Mesenchymal stem cell (in vitro differentiated cells and primary cell): ENCODE data around the gene NABP1.
"Not testable (repeated sequence)": the region's sequence is repeated elsewhere in the genome, so short reads cannot be mapped to it uniquely, and the experiment has no call there.

ENCODE experiments used
- DNase-seq: peaks from one replicate; pipeline ENCODE4 v3.0.0-alpha.2; 2013
- H2AFZ ChIP-seq: one replicate; pipeline ENCODE4 v1.6.1; 2013; ENCODE audit warnings: low read depth, mild to moderate bottlenecking, control low read depth, inconsistent platforms, low read length, moderate library complexity
- H2AK5ac ChIP-seq: 2 replicates; pipeline ENCODE4 v1.6.1; 2013; ENCODE audit warnings: low read length, moderate library complexity, mild to moderate bottlenecking, inconsistent platforms; ENCODE audit not compliant: severe bottlenecking
- H2BK120ac ChIP-seq: one replicate; pipeline ENCODE4 v1.6.1; 2013; ENCODE audit warnings: low read depth, mild to moderate bottlenecking, inconsistent platforms, low read length, moderate library complexity
- H2BK12ac ChIP-seq, 2 experiments: one replicate each; pipeline ENCODE4 v1.6.1; 2013; ENCODE audit warnings: inconsistent platforms in 2 of 2, low read length in 2 of 2, mild to moderate bottlenecking in 2 of 2, moderate library complexity in 2 of 2, control low read depth in 1 of 2
- H2BK15ac ChIP-seq: one replicate; pipeline ENCODE4 v1.6.1; 2013; ENCODE audit warnings: mild to moderate bottlenecking, low read depth, inconsistent platforms; ENCODE audit not compliant: poor library complexity, severe bottlenecking
- H2BK5ac ChIP-seq: 2 replicates; pipeline ENCODE4 v1.6.1; 2013; ENCODE audit warnings: low read depth, mild to moderate bottlenecking, low read length, control low read depth, inconsistent platforms; ENCODE audit not compliant: poor library complexity, severe bottlenecking
- H3K14ac ChIP-seq, 2 experiments: one replicate each; pipeline ENCODE4 v1.6.1; 2013; ENCODE audit warnings: inconsistent platforms in 2 of 2, low read length in 2 of 2, control low read depth in 1 of 2, mild to moderate bottlenecking in 1 of 2, moderate library complexity in 1 of 2
- H3K18ac ChIP-seq, 2 experiments: one replicate each; pipeline ENCODE4 v1.6.1; 2013; ENCODE audit warnings: inconsistent platforms in 2 of 2, low read length in 2 of 2, control low read depth in 1 of 2, low read depth in 1 of 2, mild to moderate bottlenecking in 1 of 2
- H3K23ac ChIP-seq, 2 experiments: one replicate each; pipeline ENCODE4 v1.6.1; 2013; ENCODE audit warnings: inconsistent platforms in 2 of 2, low read length in 2 of 2, mild to moderate bottlenecking in 2 of 2, moderate library complexity in 2 of 2, control low read depth in 1 of 2
- H3K27ac ChIP-seq: 2 replicates; pipeline ENCODE4 v1.5.1; 2013; ENCODE audit warnings: mild to moderate bottlenecking, moderate library complexity, low read length, control low read depth, inconsistent platforms; ENCODE audit not compliant: poor library complexity, severe bottlenecking
- H3K27me3 ChIP-seq, 2 experiments: 2 replicates each; pipeline versions ENCODE4 v1.6.1 to v1.7.0; 2013; ENCODE audit warnings: low read length in 2 of 2, mild to moderate bottlenecking in 2 of 2, moderate library complexity in 2 of 2, control low read depth in 1 of 2, inconsistent platforms in 1 of 2; ENCODE audit not compliant: control insufficient read depth in 1 of 2, insufficient read depth in 1 of 2
- H3K36me3 ChIP-seq, 2 experiments: 2 replicates each; pipeline versions ENCODE4 v1.6.1 to v1.7.0; 2013; ENCODE audit warnings: low read length in 2 of 2, control low read depth in 1 of 2, inconsistent platforms in 1 of 2, low read depth in 1 of 2, mild to moderate bottlenecking in 1 of 2; ENCODE audit not compliant: insufficient read depth in 2 of 2, control insufficient read depth in 1 of 2
- H3K4ac ChIP-seq, 2 experiments: one replicate each; pipeline ENCODE4 v1.6.1; 2013; ENCODE audit warnings: inconsistent platforms in 2 of 2, low read length in 2 of 2, mild to moderate bottlenecking in 2 of 2, moderate library complexity in 2 of 2, control low read depth in 1 of 2, low read depth in 1 of 2
- H3K4me1 ChIP-seq: 2 replicates; pipeline ENCODE4 v1.6.1; 2013; ENCODE audit warnings: low read depth, low read length, control low read depth; ENCODE audit not compliant: control insufficient read depth, insufficient read depth
- H3K4me2 ChIP-seq: 2 replicates; pipeline ENCODE4 v1.6.1; 2013; ENCODE audit warnings: low read length, mild to moderate bottlenecking, inconsistent platforms; ENCODE audit not compliant: poor library complexity, severe bottlenecking
- H3K4me3 ChIP-seq, 2 experiments: 2 replicates each; pipeline versions ENCODE4 v1.5.1 to v1.7.0; 2013; ENCODE audit warnings: low read length in 2 of 2, mild to moderate bottlenecking in 2 of 2, control low read depth in 1 of 2, low read depth in 1 of 2; ENCODE audit not compliant: insufficient read depth in 1 of 2
- H3K79me1 ChIP-seq: replicated peaks from 2 replicates; pipeline ENCODE4 v1.6.1; 2013; ENCODE audit warnings: mild to moderate bottlenecking, control low read depth, low read length, inconsistent platforms; ENCODE audit not compliant: poor library complexity, severe bottlenecking
- H3K9ac ChIP-seq: 2 replicates; pipeline ENCODE4 v1.7.0; 2013; ENCODE audit warnings: mild to moderate bottlenecking, low read length, moderate library complexity
- H3K9me3 ChIP-seq: 2 replicates; pipeline ENCODE4 v1.7.0; 2013; ENCODE audit warnings: mild to moderate bottlenecking, low read length; ENCODE audit not compliant: control insufficient read depth
- H4K8ac ChIP-seq: one replicate; pipeline ENCODE4 v1.6.1; 2013; ENCODE audit warnings: inconsistent platforms, mild to moderate bottlenecking, low read length, moderate library complexity
- H4K91ac ChIP-seq: one replicate; pipeline ENCODE4 v1.6.1; 2013; ENCODE audit warnings: mild to moderate bottlenecking, low read length, inconsistent platforms
- WGBS: methylation state at CpG from one replicate; pipeline ENCODE4 v1.1.7; 2013; ENCODE audit warnings: mixed read lengths; 5-methylcytosine and 5-hydroxymethylcytosine counted together

Gene NABP1

DNA sequence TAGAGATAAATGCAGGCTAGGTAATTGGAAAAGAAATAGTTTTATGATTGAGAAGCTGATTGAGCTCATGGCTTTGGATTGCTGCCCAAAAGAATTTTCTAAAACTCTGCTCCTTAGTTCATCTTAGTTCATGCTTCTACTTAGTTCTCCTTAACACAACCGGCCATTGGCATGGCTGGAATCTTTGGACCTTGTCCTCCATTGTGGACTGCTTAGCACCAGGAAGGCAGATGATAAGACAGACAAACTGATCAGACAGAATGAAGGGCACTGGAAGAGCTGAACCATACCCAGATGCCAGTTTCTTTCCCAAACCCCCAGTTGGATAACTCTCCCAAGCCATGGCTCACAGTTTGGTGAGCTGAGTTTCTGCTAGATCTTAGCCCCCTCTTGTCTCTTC lies 36.3 kb upstream of the NABP1 start:
- Histone ChIP-seq H3K9ac (no peak overlapping the region), H3K4me3 (no peak overlapping the region), H2BK5ac (no peak overlapping the region), H4K91ac (no peak overlapping the region), H3K36me3 (no peaks in the 10 kb centered on the region), H2AFZ (no peak overlapping the region), H3K79me1 (no peaks in the 10 kb centered on the region), H2AK5ac (no peak overlapping the region), H4K8ac (no peak overlapping the region), H2BK120ac (no peak overlapping the region), H3K14ac (no peak overlapping the region), H2BK15ac (no peak overlapping the region), H3K4ac (no peak overlapping the region), H3K18ac (no peak overlapping the region), H3K4me1 (peaks cover 2% of the 10 kb centered on the region), H3K4me2 (no peak overlapping the region), H3K9me3 (peaks cover under 1% of the 10 kb centered on the region), H3K23ac (no peak overlapping the region), H3K27ac (no peak overlapping the region), H2BK12ac (no peak overlapping the region), H3K27me3 (no peaks in the 10 kb centered on the region)
- 98% methylated on average over 1 of the region's 1 CpG for WGBS
- no peak for DNase-seq

DNA sequence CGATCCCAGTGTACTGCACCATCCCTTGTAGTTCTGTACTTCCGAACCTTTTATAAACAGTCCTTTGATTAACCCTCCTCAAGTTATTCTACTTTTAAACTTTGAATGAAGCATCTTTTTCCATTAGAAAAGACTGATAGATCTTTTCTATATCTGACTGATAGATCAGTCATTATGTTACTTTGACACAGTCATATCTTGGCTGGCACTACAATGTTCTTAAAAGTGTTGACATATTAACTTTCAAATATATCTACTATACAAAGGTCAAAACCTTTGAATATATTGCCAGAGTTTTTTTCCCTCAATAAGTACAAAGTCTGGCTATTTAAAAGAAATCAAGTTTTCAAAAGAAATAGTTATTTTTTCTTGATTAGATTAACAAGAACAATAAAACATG lies 35.4 kb upstream of the NABP1 start:
- H3K4me1 ChIP-seq = no peaks in the 10 kb centered on the region
- no peak overlapping the region for H3K27ac ChIP-seq
- H3K23ac ChIP-seq = no peak overlapping the region
- no peak overlapping the region for H3K14ac ChIP-seq
- no peak overlapping the region for H4K8ac ChIP-seq
- no peaks in the 10 kb centered on the region for H3K36me3 ChIP-seq
- no peak overlapping the region for H2BK15ac ChIP-seq
- no peak overlapping the region for H2BK5ac ChIP-seq
- no peak overlapping the region for H3K9ac ChIP-seq
- no peak overlapping the region for H2AK5ac ChIP-seq
- H4K91ac ChIP-seq = no peak overlapping the region
- H3K9me3 ChIP-seq = peaks cover 3% of the 10 kb centered on the region
- H3K27me3 ChIP-seq = no peaks in the 10 kb centered on the region
- H2BK120ac ChIP-seq = no peak overlapping the region
- H3K4ac ChIP-seq = no peak overlapping the region
- H3K4me3 ChIP-seq = no peak overlapping the region
- no peak overlapping the region for H3K18ac ChIP-seq
- no peaks in the 10 kb centered on the region for H3K79me1 ChIP-seq
- WGBS = 100% methylated on average over 1 of the region's 2 CpGs
- no peak for DNase-seq
- no peak overlapping the region for H2AFZ ChIP-seq
- H3K4me2 ChIP-seq = no peak overlapping the region
- no peak overlapping the region for H2BK12ac ChIP-seq

DNA sequence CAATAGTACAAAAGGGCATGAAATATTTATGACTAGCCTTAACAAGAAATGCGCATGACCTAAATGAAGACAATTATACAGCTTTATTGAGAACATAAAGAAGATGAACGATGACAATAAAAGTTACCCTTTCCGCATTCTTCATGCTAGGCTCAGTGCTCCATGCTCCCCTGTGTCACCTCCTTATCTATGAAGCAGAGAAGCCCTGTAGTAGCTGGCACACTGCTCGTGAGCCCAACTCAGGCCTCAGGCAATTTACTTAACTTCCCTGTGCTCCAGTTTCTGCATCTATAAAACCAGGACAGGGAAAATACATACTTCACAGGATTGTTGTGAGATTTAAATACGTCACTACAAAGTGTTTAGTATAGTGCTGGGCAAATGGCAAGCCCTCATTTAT lies 34.5 kb upstream of the NABP1 start:
- Histone ChIP-seq H3K79me1 (no peaks in the 10 kb centered on the region), H4K91ac (no peak overlapping the region), H3K4me3 (no peak overlapping the region), H2AFZ (no peak overlapping the region), H2BK12ac (no peak overlapping the region), H3K14ac (no peak overlapping the region), H3K4me2 (no peak overlapping the region), H3K9me3 (peaks cover 3% of the 10 kb centered on the region), H2BK5ac (no peak overlapping the region), H3K9ac (no peak overlapping the region), H3K4me1 (no peaks in the 10 kb centered on the region), H3K27me3 (no peaks in the 10 kb centered on the region), H2BK15ac (no peak overlapping the region), H2BK120ac (no peak overlapping the region), H3K18ac (no peak overlapping the region), H3K4ac (no peak overlapping the region), H2AK5ac (no peak overlapping the region), H3K23ac (no peak overlapping the region), H3K27ac (no peak overlapping the region), H3K36me3 (no peaks in the 10 kb centered on the region), H4K8ac (peak overlapping the region; percentile 13)
- WGBS = 79% methylated on average over 4 of the region's 5 CpGs
- no peak for DNase-seq

- not testable (repeated sequence) for H2BK5ac ChIP-seq, H3K23ac ChIP-seq, H3K14ac ChIP-seq, H4K91ac ChIP-seq, H4K8ac ChIP-seq, H3K27me3 ChIP-seq, H3K18ac ChIP-seq, H3K4me2 ChIP-seq, H3K4me3 ChIP-seq, H2BK120ac ChIP-seq, H2BK15ac ChIP-seq, H2AK5ac ChIP-seq, H3K79me1 ChIP-seq, H3K4me1 ChIP-seq, H2BK12ac ChIP-seq, H3K27ac ChIP-seq, H3K9ac ChIP-seq, H3K4ac ChIP-seq, H3K36me3 ChIP-seq, H3K9me3 ChIP-seq, H2AFZ ChIP-seq, DNase-seq
- WGBS = 64% methylated on average over 1 of the region's 4 CpGs
These were observed 33.3 kb upstream of the NABP1 start for GRCh38 chr2:191644613-191645012.
